Measurements from ENCODE around the gene STPG4. TPM values are rescaled to one million over a fixed set of nuclear protein-coding genes. Genes with fewer than 3 reads are reported as not detected.
A peak's percentile ranks its signal among the peaks of the same experiment; 100 is the strongest.

The STPG4 gene
- total RNA-seq, result under 1 TPM; 0.15 to 0.42 TPM
- polyA plus RNA-seq (2013, experiment 1 of 2), result not detected
- polyA plus RNA-seq (2013, experiment 2 of 2), result 0.25 TPM
- long read RNA-seq, experiment 1, result 0 reads
- long read RNA-seq, experiment 2, result 0 reads
- long read RNA-seq, experiment 3, result 0 reads
- long read RNA-seq, experiment 4, result 0 reads

DNA sequence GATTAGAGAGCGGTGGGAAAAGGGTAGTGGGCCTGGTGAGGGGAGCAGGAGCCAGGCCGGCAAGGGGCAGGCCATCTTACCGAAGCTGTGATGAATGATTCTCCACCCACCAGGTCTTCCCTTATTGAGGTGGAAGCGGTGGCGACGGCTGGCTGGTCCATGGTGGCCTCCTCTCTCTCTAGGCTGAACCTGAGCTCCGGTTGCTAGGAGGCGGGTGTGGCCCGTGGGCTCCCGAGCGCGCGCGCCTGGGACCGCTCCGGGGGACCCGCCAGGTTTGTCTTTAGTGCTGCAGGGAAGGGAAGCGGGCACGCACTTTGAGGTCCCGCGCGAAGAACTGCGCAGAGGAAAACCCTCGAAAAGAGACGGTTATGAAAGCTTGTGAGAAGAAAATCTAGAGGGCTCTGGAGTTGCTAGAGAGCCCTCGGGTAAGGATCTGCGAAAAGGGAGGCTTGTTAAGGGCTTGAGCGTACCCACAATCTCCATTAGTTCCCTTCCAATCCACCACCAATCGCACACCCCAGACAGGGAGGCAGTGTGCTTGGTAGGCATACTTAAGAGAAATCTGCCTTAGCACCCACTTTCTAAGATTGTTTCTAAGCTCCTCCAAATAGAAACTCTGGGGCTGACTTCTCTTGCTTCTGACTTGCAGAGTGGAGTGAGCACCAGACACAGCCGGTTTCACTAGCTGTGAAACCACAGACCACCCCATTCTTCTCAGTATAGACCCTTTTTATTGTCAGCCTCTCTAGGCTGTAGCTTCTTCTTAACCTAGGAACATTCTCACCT, at the start of gene STPG4:
Gene STPG4 (minus strand): TSS at position 218 of the 786 bp plus-strand sequence. CDS start 57 bp downstream, at position 161.
- no peaks in the 10 kb centered on the region for H3K27me3 ChIP-seq (ENCODE audit: control insufficient read depth, insufficient read depth, low read length, poor library complexity, severe bottlenecking)
- peak; percentile 50 for DNase-seq
- no peak within 1 kb of the TSS for H3K9ac ChIP-seq (ENCODE audit: extremely low read depth, low read length, poor library complexity, severe bottlenecking)
- TF ChIP-seq CTCF (conservative IDR thresholded peaks at IDR 0.05), result no peak
- Mint-ChIP-seq H3K4me3 (no peak within 1 kb of the TSS), H3K4me1 (peaks cover 1% of the 10 kb centered on the region), H3K9me3 (no peaks in the 10 kb centered on the region), H3K27me3 (ENCODE audit: insufficient read depth) (no peaks in the 10 kb centered on the region), H3K36me3 (ENCODE audit: low read depth) (peaks cover 33% of the 10 kb centered on the region), H3K27ac (no peak within 1 kb of the TSS)
- no peaks in the 10 kb centered on the region for H3K9me3 ChIP-seq (ENCODE audit: control insufficient read depth, low read length)
- H3K27ac ChIP-seq (ENCODE audit: low read depth, low read length), result no peak within 1 kb of the TSS
- H3K4me1 ChIP-seq (ENCODE audit: control insufficient read depth, insufficient read depth, low read length), result no peaks in the 10 kb centered on the region
- peaks cover 58% of the 10 kb centered on the region for H3K36me3 ChIP-seq (ENCODE audit: control insufficient read depth, insufficient read depth, low read length)
- WGBS, 2 experiments (ENCODE audit: insufficient coverage in 1 of 2, insufficient read length in 1 of 2), result 94 to 95% methylated on average over 13 to 30 of the region's 30 CpGs
- H3K4me3 ChIP-seq (ENCODE audit: low read length), result no peak within 1 kb of the TSS

GRCh38 chr2:47204691-47205090, 49.6 kb upstream of the STPG4 start:
- TF ChIP-seq CTCF (conservative IDR thresholded peaks at IDR 0.05), result no peak
- no peaks in the 10 kb centered on the region for H3K9me3 Mint-ChIP-seq
- DNase-seq, result no peak
- no peaks in the 10 kb centered on the region for H3K27me3 ChIP-seq (ENCODE audit: control insufficient read depth, insufficient read depth, low read length, poor library complexity, severe bottlenecking)
- H3K36me3 ChIP-seq (ENCODE audit: control insufficient read depth, insufficient read depth, low read length), result no peaks in the 10 kb centered on the region
- H3K9me3 ChIP-seq (ENCODE audit: control insufficient read depth, low read length), result no peaks in the 10 kb centered on the region
- no peak overlapping the region for H3K9ac ChIP-seq (ENCODE audit: extremely low read depth, low read length, poor library complexity, severe bottlenecking)
- peak overlapping the region; percentile 56 for H3K4me3 ChIP-seq (ENCODE audit: low read length)
- peaks cover 14% of the 10 kb centered on the region for H3K4me1 ChIP-seq (ENCODE audit: control insufficient read depth, insufficient read depth, low read length)
- no peak overlapping the region for H3K27ac Mint-ChIP-seq
- H3K4me3 Mint-ChIP-seq, result no peak overlapping the region
- H3K27me3 Mint-ChIP-seq (ENCODE audit: insufficient read depth), result no peaks in the 10 kb centered on the region
- no peaks in the 10 kb centered on the region for H3K36me3 Mint-ChIP-seq (ENCODE audit: low read depth)
- no peak overlapping the region for H3K27ac ChIP-seq (ENCODE audit: low read depth, low read length)
- WGBS, 2 experiments (ENCODE audit: insufficient coverage in 1 of 2, insufficient read length in 1 of 2), result 82 to 100% methylated on average over 1 to 2 of the region's 3 CpGs
- peaks cover 32% of the 10 kb centered on the region for H3K4me1 Mint-ChIP-seq

GRCh38 chr2:47203995-47204394, 48.9 kb upstream of the STPG4 start:
- Histone ChIP-seq H3K36me3 (ENCODE audit: control insufficient read depth, insufficient read depth, low read length) (no peaks in the 10 kb centered on the region), H3K9me3 (ENCODE audit: control insufficient read depth, low read length) (no peaks in the 10 kb centered on the region), H3K4me1 (ENCODE audit: control insufficient read depth, insufficient read depth, low read length) (peaks cover 14% of the 10 kb centered on the region), H3K27me3 (ENCODE audit: control insufficient read depth, insufficient read depth, low read length, poor library complexity, severe bottlenecking) (no peaks in the 10 kb centered on the region), H3K4me3 (ENCODE audit: low read length) (no peak overlapping the region), H3K9ac (ENCODE audit: extremely low read depth, low read length, poor library complexity, severe bottlenecking) (no peak overlapping the region), H3K27ac (ENCODE audit: low read depth, low read length) (no peak overlapping the region)
- Mint-ChIP-seq H3K36me3 (ENCODE audit: low read depth) (no peaks in the 10 kb centered on the region), H3K27me3 (ENCODE audit: insufficient read depth) (no peaks in the 10 kb centered on the region), H3K4me3 (no peak overlapping the region), H3K27ac (no peak overlapping the region), H3K9me3 (no peaks in the 10 kb centered on the region), H3K4me1 (peaks cover 31% of the 10 kb centered on the region)
- no peak for TF ChIP-seq CTCF (conservative IDR thresholded peaks at IDR 0.05)
- DNase-seq, result no peak
- 94 to 96% methylated on average over 4 of the region's 4 CpGs for WGBS, 2 experiments (ENCODE audit: insufficient coverage in 1 of 2, insufficient read length in 1 of 2)
